Sigmoid colon (tissue), 7 donors: Measurements from ENCODE around the gene SORT1. TPM values are rescaled to one million over a fixed set of nuclear protein-coding genes. Genes with fewer than 3 reads are reported as not detected.

Experiments
- DNase-seq: peaks from one replicate; pipeline ENCODE4 v3.0.0-alpha.2; 2019
- H3K27ac ChIP-seq, 4 donors: fragments of 200-600 bp; sonication (generic); one replicate each; pipeline ENCODE4 v1.5.1; 2016 to 2019; ENCODE audit warnings: mild to moderate bottlenecking in 1 of 4
- H3K27me3 ChIP-seq, 3 donors: fragments of 200-600 bp; sonication (generic); one replicate each; pipeline ENCODE4 v1.5.1; 2019; ENCODE audit warnings: mild to moderate bottlenecking in 1 of 3
- H3K36me3 ChIP-seq, 4 donors: fragments of 200-600 bp; sonication (generic); one replicate each; pipeline ENCODE4 v1.5.1; 2016 to 2019
- H3K4me1 ChIP-seq, 4 donors: fragments of 200-600 bp; sonication (generic); one replicate each; pipeline ENCODE4 v1.5.1; 2017 to 2019
- H3K4me3 ChIP-seq, 4 donors: fragments of 200-600 bp; sonication (generic); one replicate each; pipeline ENCODE4 v1.5.1; 2017 to 2019; ENCODE audit warnings: mild to moderate bottlenecking in 2 of 4, moderate library complexity in 1 of 4
- H3K9me3 ChIP-seq, 4 donors: fragments of 200-600 bp in 3 of 4; sonication (generic) in 3 of 4; one replicate each; pipeline versions ENCODE4 v1.5.1 to v1.6.1; 2013 to 2019
- EP300 ChIP-seq, 4 donors: sonication (generic); formaldehyde crosslinking; IDR thresholded peaks; one replicate each; pipeline ENCODE4 v1.6.1; 2017; ENCODE audit warnings: antibody characterized with exemption in 4 of 4
- POLR2A ChIP-seq, 2 donors: fragments of 450-650 bp; IDR thresholded peaks; one replicate each; pipeline ENCODE4 v1.6.1; 2016; ENCODE audit warnings: antibody characterized with exemption in 2 of 2, mild to moderate bottlenecking in 2 of 2, moderate library complexity in 2 of 2
- POLR2AphosphoS5 ChIP-seq, 4 donors: sonication (generic); formaldehyde crosslinking; IDR thresholded peaks; one replicate each; pipeline ENCODE4 v1.6.1; 2017; ENCODE audit warnings: antibody characterized with exemption in 4 of 4
- WGBS, 2 donors: extraction: QIAGEN DNeasy Blood & Tissue Kit; methylation state at CpG; one replicate each; pipeline ENCODE4 v1.1.7; 2013; 5-methylcytosine and 5-hydroxymethylcytosine counted together
- intact Hi-C: fragments of 100-400 bp; cut with DNase I; formaldehyde crosslinking; loops from one replicate; pipeline ENCODE4 v1.15.1; 2023
- polyA plus RNA-seq, 3 donors: library from polyadenylated mRNA; stranded (reverse); fragments of 200-250 nt; gene quantifications; one replicate each; pipeline ENCODE4 v1.2.3, GENCODE V29; 2013
- total RNA-seq, 4 donors: library from RNA; depleted of rRNA; stranded (reverse); fragments of >200 nt; gene quantifications; one replicate each; pipeline ENCODE4 v1.1.0, GENCODE V29; 2016
- TF ChIP-seq, protein P1 (sequence below), 4 experiments: fragments of 450-650 bp in 3 of 4; fragments of 200-600 bp in 1 of 4; IDR thresholded peaks; one replicate each; pipeline ENCODE4 v1.5.1; 2016 to 2019; ENCODE audit warnings: antibody characterized with exemption in 4 of 4, mild to moderate bottlenecking in 3 of 4, moderate library complexity in 2 of 4
- donor health status: healthy with polysubstance abuse.
- donor health status: Bipolar disorder and iron deficiency.
- donor health status: healthy.

Gene SORT1
- total and polyA plus RNA-seq, 7 donors = 7.2 to 55.1 (median 37.0) TPM

DNA sequence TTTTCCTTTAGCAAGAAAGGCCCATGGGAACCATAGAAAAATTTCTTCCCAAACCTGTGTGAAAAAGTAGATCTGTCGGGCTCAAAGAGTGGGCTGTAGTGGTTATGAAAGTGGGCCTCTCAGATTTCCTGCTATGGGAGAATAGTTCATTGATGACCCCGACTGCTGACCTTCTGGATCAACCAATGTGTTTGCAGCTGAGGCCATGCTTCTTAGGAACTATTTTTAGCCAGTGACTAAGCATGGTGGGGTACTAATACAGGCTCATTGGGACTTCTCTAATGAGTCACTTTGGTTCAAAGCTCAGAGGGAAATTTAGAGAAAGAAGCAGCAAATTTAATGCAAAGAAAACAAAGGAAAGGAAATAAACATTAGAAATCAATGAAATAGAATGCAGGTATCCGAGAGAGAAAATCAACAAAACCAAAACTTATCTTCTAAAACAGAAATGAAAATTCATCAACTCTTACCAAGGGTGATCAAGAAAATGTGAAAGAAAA lies 41.1 kb upstream of the SORT1 start:
- TF ChIP-seq POLR2AphosphoS5 (IDR thresholded peaks at IDR 0.05) = no peak
- TF ChIP-seq POLR2A (IDR thresholded peaks at IDR 0.05) = no peak
- no peak for TF ChIP-seq EP300 (IDR thresholded peaks at IDR 0.05)
- TF ChIP-seq, protein P1, sequence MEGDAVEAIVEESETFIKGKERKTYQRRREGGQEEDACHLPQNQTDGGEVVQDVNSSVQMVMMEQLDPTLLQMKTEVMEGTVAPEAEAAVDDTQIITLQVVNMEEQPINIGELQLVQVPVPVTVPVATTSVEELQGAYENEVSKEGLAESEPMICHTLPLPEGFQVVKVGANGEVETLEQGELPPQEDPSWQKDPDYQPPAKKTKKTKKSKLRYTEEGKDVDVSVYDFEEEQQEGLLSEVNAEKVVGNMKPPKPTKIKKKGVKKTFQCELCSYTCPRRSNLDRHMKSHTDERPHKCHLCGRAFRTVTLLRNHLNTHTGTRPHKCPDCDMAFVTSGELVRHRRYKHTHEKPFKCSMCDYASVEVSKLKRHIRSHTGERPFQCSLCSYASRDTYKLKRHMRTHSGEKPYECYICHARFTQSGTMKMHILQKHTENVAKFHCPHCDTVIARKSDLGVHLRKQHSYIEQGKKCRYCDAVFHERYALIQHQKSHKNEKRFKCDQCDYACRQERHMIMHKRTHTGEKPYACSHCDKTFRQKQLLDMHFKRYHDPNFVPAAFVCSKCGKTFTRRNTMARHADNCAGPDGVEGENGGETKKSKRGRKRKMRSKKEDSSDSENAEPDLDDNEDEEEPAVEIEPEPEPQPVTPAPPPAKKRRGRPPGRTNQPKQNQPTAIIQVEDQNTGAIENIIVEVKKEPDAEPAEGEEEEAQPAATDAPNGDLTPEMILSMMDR (IDR thresholded peaks at IDR 0.05) = no peak
- Histone ChIP-seq H3K9me3 (no peaks in the 10 kb centered on the region), H3K4me1 (no peaks in the 10 kb centered on the region), H3K27me3 (no peaks in the 10 kb centered on the region), H3K27ac (no peak overlapping the region), H3K4me3 (no peak overlapping the region), H3K36me3 (no peaks in the 10 kb centered on the region)
- WGBS, 2 donors = 73 to 82% methylated on average over 3 of the region's 3 CpGs
- DNase-seq = no peak
- intact Hi-C loops = no loop called here

DNA sequence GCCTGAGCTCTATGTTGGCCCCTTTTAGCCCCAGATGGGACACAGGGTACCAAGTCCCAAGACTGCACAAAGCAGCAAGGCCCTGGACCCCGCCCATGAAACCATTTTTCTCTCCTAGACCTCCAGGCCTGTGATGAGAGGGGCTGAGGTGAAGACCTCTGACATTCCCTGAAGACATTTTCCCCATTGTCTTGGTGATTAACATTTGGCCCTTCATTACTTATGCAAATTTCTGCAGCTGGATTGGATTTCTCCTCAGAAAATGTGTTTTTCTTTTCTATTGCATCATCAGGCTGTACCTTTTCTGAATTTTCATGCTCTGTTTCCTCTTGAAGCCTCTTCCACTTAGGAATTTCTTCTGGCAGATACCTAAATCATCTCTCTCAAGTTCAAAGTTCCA lies 36.8 kb upstream of the SORT1 start:
- H3K36me3 ChIP-seq = no peaks in the 10 kb centered on the region
- H3K9me3 ChIP-seq = no peaks in the 10 kb centered on the region
- no peaks in the 10 kb centered on the region for H3K27me3 ChIP-seq
- intact Hi-C loops = no loop called here
- H3K4me1 ChIP-seq = no peaks in the 10 kb centered on the region
- DNase-seq = no peak
- TF ChIP-seq POLR2AphosphoS5 (IDR thresholded peaks at IDR 0.05) = no peak
- no peak for TF ChIP-seq POLR2A (IDR thresholded peaks at IDR 0.05)
- TF ChIP-seq EP300 (IDR thresholded peaks at IDR 0.05) = no peak
- TF ChIP-seq, protein P1 (IDR thresholded peaks at IDR 0.05) = no peak
- no peak overlapping the region for H3K27ac ChIP-seq
- 74 to 90% methylated on average over 1 of the region's 1 CpG for WGBS, 2 donors
- H3K4me3 ChIP-seq = no peak overlapping the region

DNA sequence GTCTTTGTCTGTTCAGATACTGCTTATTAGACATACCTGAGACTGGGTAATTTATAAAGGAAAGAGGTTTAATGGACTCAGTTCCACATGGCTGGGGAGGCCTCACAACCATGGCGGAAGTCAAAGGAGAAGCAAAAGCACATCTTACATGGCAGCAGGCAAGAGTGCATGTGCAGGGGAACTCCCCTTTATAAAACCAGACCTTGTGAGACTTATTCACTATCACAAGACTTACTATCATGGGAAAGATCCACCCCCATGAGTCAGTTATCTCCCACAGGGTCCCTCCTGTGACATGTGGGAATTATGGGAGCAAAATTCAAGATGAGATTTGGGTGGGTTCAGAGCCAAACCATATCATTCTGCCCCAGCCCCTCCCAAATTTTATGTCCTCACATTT lies 35.6 kb upstream of the SORT1 start:
- Histone ChIP-seq H3K27me3 (no peaks in the 10 kb centered on the region), H3K9me3 (no peaks in the 10 kb centered on the region), H3K27ac (no peak overlapping the region), H3K36me3 (no peaks in the 10 kb centered on the region), H3K4me1 (no peaks in the 10 kb centered on the region), H3K4me3 (no peak overlapping the region)
- TF ChIP-seq POLR2A (IDR thresholded peaks at IDR 0.05) (no peak), POLR2AphosphoS5 (IDR thresholded peaks at IDR 0.05) (no peak), EP300 (IDR thresholded peaks at IDR 0.05) (no peak)
- TF ChIP-seq, protein P1 (IDR thresholded peaks at IDR 0.05) = no peak
- DNase-seq = no peak
- intact Hi-C loops = no loop called here
- WGBS, 2 donors = 96 to 98% methylated on average over 1 of the region's 1 CpG

DNA sequence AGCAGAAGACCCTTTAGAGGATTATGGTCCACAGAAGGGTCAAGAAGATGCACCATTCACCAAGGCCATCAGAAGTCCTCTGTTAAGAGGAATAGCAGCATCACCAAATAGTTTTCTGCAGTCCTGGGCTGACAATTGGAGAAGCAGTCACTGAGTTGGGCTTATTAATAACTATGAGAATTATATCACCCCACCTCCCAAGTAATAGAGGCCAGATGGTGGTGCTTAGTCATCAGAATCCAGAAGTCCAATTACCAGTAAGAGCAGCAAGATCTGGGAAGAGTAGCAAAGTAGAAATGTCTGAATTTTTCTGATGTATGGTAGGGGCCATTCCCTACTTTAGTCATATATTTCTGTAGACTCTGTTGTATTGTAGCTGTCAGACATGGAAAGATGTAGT lies 34.6 kb upstream of the SORT1 start:
- no peak for TF ChIP-seq POLR2AphosphoS5 (IDR thresholded peaks at IDR 0.05)
- no peak for TF ChIP-seq POLR2A (IDR thresholded peaks at IDR 0.05)
- TF ChIP-seq, protein P1 (IDR thresholded peaks at IDR 0.05) = no peak
- TF ChIP-seq EP300 (IDR thresholded peaks at IDR 0.05) = no peak
- H3K4me3 ChIP-seq = no peak overlapping the region
- H3K27me3 ChIP-seq = no peaks in the 10 kb centered on the region
- DNase-seq = no peak
- peaks cover 0 to 7% (median 3%) of the 10 kb centered on the region in 4 donors for H3K4me1 ChIP-seq
- intact Hi-C loops = no loop called here
- H3K27ac ChIP-seq = no peak overlapping the region
- H3K9me3 ChIP-seq = no peaks in the 10 kb centered on the region
- no peaks in the 10 kb centered on the region for H3K36me3 ChIP-seq

DNA sequence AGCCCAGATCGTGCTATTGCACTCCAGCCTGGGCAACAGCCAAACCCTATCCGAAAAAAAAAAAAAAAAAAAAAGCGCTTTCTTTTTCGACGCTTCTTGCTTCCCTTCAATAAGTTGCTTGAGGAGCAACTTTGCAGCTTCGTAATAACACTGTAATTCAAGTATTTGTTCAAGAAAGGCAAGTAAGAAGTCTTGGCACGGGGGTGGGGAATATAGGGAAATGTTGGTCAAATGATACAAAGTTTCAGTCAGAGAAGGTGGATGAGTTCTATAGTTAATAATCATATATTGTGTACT lies 29.4 kb upstream of the SORT1 start:
- intact Hi-C loops = loop anchor here (2.0 to 5.0 kb wide), 3 partner anchors 40 to 106 kb away; partner anchors contain the start of genes ATXN7L2 and SYPL2
- Histone ChIP-seq H3K36me3 (no peaks in the 10 kb centered on the region), H3K4me3 (peak overlapping the region; percentile 60 to 99 (median 86)), H3K4me1 (peaks cover 4 to 41% (median 26%) of the 10 kb centered on the region in 4 donors), H3K27ac (peak overlapping the region; percentile 86 to 94 (median 92)), H3K9me3 (no peaks in the 10 kb centered on the region), H3K27me3 (no peaks in the 10 kb centered on the region)
- TF ChIP-seq POLR2AphosphoS5 (IDR thresholded peaks at IDR 0.05) (no peak), POLR2A (IDR thresholded peaks at IDR 0.05) (no peak), EP300 (IDR thresholded peaks at IDR 0.05) (no peak)
- TF ChIP-seq, protein P1 (IDR thresholded peaks at IDR 0.05) = no peak
- DNase-seq = no peak
- WGBS, 2 donors = 2 to 8% methylated on average over 7 of the region's 7 CpGs
